ENCODE measurements around the gene TEX36. TPM values are rescaled to one million over a fixed set of nuclear protein-coding genes. Genes with fewer than 3 reads are reported as not detected.

TEX36 gene
- total and polyA plus RNA-seq, 9 of the 15 experiments (the other 6 are each of a cell fraction or from before 2014, with no cell fraction given): 0.10 to 0.82 (median 0.15) TPM; not detected in 6

- TF ChIP-seq AFF1 (IDR thresholded peaks at IDR 0.05; ENCODE audit: low read depth in 1 of 2, partially characterized antibody in 2 of 2) (no peak), ILF3 (IDR thresholded peaks at IDR 0.05; ENCODE audit: borderline replicate concordance) (no peak), CC2D1A (IDR thresholded peaks at IDR 0.05) (no peak)
- TF ChIP-seq, protein P1, sequence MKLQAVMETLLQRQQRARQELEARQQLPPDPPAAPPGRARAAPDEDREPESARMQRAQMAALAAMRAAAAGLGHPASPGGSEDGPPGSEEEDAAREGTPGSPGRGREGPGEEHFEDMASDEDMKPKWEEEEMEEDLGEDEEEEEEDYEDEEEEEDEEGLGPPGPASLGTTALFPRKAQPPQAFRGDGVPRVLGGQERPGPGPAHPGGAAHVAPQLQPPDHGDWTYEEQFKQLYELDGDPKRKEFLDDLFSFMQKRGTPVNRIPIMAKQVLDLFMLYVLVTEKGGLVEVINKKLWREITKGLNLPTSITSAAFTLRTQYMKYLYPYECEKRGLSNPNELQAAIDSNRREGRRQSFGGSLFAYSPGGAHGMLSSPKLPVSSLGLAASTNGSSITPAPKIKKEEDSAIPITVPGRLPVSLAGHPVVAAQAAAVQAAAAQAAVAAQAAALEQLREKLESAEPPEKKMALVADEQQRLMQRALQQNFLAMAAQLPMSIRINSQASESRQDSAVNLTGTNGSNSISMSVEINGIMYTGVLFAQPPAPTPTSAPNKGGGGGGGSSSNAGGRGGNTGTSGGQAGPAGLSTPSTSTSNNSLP (IDR thresholded peaks at IDR 0.05; ENCODE audit: borderline replicate concordance, low read depth, low read length): no peak
These were observed 56.3 kb downstream of the TEX36 start (continued) for GRCh38 chr10:125626671-125627070.

GRCh38 chr10:125625586-125625985 is 57.4 kb downstream of the TEX36 start:
- in situ Hi-C loops (cut with MboI): no loop called here
- BruUV-seq (replicated peaks): no TSS peak
- no peak for DNase-seq (ENCODE audit: extremely low read depth in 1 of 4, low spot score in 3 of 4)

More at GRCh38 chr10:125625586-125625985, 57.4 kb downstream of the TEX36 start:
- Histone ChIP-seq H3K4me1 (replicated peaks in 1 of 2; ENCODE audit: control insufficient read depth in 2 of 2, insufficient read depth in 2 of 2, low read length in 2 of 2) (no peaks in the 10 kb centered on the region), H3K4me2 (ENCODE audit: insufficient read depth, low read length) (no peak overlapping the region), H4K20me1 (replicated peaks; ENCODE audit: control insufficient read depth, insufficient read depth, low read length) (no peaks in the 10 kb centered on the region), H3K36me3 (ENCODE audit: control insufficient read depth, insufficient read depth, low read length) (no peaks in the 10 kb centered on the region), H3K4me3 (no peak overlapping the region), H2AFZ (ENCODE audit: low read depth, low read length) (no peak overlapping the region), H3K79me2 (ENCODE audit: control insufficient read depth, insufficient read depth, low read length) (no peaks in the 10 kb centered on the region), H3K9me1 (ENCODE audit: control insufficient read depth, insufficient read depth, low read length) (no peaks in the 10 kb centered on the region), H3K27me3 (ENCODE audit: control insufficient read depth in 2 of 2, insufficient read depth in 2 of 2, low read length in 2 of 2) (peaks cover 4 to 30% of the 10 kb centered on the region in 2 experiments; a peak in 4 of 5 replicates), H3K9ac (ENCODE audit: insufficient read depth in 1 of 2, low read depth in 2 of 2, low read length in 2 of 2) (no peak overlapping the region), H3K9me3 (replicated peaks; ENCODE audit: control insufficient read depth, insufficient read depth, low read depth, low read length) (no peaks in the 10 kb centered on the region), H3K27ac (ENCODE audit: extremely low read depth, low read depth, low read length) (no peak overlapping the region)
- ATAC-seq (no peak), FAIRE-seq (no peak)
- WGBS (ENCODE audit: insufficient coverage, low coverage, missing lambda C conversion rate): 0% methylated on average over 11 of the region's 12 CpGs
- intact Hi-C loops (cut with micrococcal nuclease): loop anchor here (10.0 kb wide), 1 partner anchor 581 kb away; no protein-coding TSS in a partner anchor
- CTCF ChIA-PET (ENCODE audit: low intra/inter-chr PET ratio): no interaction called here
- TF ChIP-seq PRMT5 (CRISPR knock-in tag; IDR thresholded peaks at IDR 0.05) (no peak), TAF7 (tag; IDR thresholded peaks at IDR 0.05) (no peak), HDGF (IDR thresholded peaks at IDR 0.05) (no peak), FOS (IDR thresholded peaks at IDR 0.05; ENCODE audit: extremely low read depth, insufficient read length) (no peak), XRCC3 (IDR thresholded peaks at IDR 0.05) (no peak)
- TF ChIP-seq, protein P2, sequence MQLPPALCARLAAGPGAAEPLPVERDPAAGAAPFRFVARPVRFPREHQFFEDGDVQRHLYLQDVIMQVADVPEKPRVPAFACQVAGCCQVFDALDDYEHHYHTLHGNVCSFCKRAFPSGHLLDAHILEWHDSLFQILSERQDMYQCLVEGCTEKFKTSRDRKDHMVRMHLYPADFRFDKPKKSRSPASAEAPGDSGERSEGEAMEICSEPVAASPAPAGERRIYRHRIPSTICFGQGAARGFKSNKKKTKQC (CRISPR knock-in tag; IDR thresholded peaks at IDR 0.05): no peak
- POLR2A ChIA-PET: no interaction called here
